ENCODE data around the gene FAM24A.

Gene FAM24A

DNA sequence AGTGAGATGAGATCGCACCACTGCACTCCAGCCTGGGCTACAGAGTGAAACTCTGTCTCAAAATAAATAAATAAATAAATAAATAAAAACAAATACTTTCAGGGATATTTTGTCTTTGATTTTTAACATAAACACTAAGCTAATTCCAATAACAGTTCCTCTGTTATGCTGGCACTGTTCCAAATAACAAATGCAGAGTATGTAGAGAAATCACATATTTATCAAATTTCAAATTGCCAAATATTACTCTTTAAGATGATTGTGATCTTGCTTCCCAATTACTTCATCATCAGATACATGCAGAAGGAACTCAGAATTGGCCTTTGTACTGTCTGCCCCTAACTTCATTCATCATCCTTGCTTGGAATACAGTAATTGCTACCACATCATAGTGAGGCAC, 19.7 kb downstream of the FAM24A start:
- no peak for DNase-seq (ENCODE audit: low read depth, low spot score)

DNA sequence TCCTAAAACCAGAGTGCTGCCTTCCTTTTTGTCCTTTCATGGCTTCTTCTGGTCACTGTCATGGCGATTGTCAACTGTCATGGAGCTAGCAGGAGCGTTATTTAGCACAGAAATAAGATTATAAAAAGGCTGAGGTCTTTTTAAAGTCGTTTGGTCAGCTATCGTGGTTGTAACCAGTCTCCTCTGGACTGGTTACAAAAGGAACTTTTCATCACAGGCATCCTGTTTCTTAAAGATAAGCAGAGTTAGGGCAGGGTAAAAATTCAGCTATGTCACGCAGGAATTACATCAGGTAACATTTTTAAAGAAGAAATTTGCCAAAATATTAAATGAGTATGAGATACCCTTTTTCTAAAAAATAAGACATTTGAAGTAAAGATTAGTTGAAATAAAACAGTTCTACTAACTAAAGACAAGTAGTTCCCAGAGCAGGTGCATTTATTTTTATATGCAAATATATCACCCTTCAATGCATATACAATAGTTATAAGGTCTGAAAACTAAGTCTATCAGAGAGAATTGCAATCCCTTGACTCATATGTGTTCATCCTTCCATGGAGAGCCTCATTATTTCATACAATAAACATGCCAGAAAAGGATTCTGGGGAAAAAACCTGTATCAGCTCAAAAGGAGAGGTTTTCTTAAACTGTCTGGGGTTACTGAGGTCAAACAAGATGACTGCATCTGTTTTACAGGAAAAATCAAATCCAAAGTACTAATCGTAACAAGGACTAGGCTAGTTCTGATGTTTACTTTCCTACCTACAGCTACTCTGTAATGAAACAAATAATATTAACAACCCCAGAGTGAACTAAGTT, 20.9 kb downstream of the FAM24A start:
- DNase-seq (ENCODE audit: low read depth, low spot score): no peak

DNA sequence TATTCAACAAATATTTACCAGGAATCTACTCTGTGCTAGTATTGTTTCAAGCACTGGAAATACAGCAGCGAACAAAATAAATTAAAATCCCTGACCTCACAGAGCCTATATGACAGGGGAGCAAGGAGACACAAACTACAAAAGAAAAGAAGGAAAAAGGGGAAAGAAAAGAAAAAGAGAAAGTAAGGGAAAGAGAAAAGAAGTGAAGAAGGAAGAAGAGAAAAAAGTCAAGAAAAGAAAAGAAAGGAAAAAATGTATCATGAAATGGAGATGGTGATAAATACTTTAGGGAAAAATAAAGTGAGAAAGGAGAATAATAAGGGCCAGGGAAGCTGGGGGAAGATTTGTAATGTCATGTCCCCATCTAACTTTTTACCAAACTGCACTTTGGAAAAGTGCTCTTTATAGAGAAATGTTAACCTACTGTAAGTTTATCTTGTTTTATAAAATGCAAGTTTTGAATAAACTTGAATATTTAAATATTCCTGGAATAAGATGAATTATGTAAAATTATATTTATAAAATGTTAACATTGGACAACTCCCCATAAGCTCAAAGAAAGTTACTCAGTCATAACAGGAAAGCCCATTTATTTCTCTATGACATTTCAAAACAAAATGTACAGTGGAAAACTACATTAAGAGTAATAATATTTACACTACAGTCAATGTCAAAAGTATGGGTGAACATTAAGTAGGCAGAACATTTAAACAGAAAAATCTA, 28.9 kb downstream of the FAM24A start:
- no peak for DNase-seq (ENCODE audit: low read depth, low spot score)

DNA sequence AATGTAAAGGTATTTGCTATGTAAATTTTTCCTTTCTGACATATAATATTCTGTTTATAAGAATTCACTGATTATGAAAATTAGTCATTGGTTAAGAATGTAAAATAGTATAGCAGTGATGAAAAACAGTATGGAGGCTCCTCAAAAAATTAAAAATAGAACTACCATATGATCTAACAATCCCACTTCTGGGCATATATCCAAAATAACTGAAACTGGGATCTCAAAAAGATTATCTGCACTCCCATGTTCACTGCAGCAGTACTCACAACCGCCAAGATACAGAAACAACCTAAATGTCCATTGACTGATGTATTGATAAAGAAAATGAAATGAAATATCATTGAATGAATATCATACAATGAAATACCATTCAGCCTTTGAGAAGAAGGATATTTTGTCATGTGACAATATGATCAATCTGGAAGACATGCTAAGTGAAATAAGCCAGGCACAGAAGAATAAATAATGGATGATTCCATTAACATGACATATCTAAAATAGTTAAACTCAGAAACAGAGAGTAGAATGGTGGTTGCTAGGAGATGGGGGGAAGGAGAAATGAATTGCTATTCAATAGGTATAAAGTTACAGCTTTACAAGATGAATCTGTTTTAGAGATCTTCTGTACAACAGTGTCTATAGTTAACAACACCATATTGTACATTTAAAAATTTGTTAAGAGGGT, 29.6 kb downstream of the FAM24A start:
- DNase-seq (ENCODE audit: low read depth, low spot score): no peak

DNA sequence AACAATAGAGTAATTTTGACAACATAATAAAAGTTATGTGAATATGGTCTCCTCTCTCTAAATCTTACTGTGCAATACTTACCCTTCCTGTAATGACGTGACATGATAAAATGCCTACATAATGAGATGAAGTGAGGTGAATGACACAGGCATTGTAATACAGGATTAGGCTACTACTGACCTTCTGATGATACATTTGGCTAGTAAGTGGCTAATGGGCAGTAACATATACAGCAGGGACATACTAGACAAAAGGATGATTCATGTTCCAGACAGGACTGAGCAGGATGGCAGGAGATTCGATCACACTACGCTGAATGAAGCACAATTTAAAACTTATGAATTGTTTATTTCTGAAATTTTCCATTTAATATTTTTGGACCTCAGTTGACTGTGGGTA, 38.9 kb downstream of the FAM24A start:
- no peak for DNase-seq (ENCODE audit: low read depth, low spot score)

DNA sequence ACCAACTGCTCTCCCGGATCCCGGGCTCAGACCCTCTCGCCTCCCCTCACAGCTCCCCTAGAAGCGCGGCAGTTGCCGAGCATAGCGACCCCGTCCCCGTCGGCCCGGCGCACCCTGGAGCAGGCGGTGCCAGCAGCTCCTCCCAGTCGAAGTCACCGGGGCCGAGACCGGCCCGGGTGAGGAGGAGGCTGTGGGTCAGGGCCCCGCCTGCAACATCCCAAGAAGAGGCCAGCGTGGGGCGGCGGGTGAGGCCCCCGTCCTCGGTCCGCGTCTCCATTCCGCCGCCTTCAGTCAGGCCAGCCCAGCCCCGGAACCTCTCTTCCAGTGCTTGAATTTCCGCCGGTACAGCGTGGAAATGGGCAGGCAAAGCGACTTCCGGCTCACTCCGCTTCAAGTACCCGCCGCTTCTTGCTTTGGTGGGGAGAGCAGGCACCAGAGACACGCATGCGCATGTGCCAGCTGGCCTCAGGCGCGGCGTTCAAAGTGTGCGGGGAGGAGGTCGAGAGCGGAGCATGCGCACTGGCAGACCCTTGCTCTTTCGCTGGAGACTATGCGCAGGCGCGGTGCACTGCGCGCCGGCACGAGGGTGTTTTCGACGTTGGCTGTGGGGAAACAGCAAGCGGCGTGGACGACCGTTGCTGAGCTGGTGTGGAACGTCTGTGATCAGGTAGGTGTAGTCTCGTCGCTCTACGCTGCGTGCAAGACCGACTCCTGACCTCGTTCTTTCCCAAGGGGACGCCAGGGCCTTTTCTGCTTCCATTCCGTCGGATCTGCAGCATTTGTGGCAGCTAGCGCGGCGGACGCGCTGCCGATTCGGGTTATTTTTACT, 43.7 kb downstream of the FAM24A start, which contains the start of gene C10orf88:
Gene C10orf88 (minus strand): TSS at position 326 of the 829 bp plus-strand sequence. CDS start 49 bp downstream, at position 277.
- DNase-seq (ENCODE audit: low read depth, low spot score): peak; percentile 99

DNA sequence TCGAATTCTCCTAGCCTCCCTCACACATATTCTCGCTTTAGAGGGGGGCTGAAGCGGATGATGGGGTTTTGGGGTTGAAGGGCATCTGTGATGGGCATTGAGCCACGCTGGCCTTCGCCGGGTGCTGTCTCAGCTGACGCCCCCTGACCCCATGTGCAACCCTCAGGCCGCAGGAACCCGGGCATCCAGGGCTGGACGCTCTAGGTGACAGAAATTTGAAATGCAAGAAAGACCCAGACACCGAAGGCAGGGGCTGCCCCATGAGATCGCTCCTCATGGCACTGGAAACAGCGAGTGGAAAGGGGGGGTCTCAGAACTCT, 44.3 kb downstream of the FAM24A start:
- no peak for DNase-seq (ENCODE audit: low read depth, low spot score)

DNA sequence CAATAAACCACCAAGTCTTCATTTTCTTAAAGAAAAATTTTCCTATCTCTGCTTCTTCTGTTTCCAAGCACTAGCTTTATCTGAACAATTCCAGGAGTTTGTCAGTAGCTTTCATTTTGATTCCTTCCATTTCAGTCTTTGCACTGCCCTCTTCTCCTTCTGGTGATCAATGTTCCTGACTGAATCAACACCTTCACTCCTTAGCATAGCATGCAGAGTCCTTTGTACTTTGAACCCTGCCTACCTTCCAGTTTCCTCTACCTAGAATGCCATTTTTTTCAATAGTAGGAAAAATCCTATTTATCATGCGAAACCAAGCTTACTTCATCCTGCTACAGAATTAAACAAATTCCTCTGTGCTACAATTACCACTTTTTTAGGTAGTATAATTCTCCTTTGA, 45.5 kb downstream of the FAM24A start:
- no peak for DNase-seq (ENCODE audit: low read depth, low spot score)

DNA sequence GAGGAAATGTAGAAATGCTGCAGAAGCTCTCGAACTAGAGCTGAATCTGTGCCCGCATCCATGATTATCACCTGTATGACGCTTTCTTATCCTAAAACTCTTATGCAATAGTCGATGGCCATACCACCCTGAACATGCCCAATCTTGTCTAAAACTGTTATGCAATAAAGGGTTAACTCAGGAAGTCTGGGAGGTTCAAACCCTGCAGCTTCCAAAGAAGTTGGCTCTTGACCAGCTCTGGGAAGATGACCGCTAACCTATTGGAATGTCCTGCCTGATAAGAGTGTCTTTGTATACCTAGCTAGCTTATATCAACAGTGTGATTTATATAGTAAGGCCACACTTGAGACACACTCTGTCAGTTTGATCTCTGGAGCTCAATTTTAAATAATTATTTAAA, 47.1 kb downstream of the FAM24A start:
- no peak for DNase-seq (ENCODE audit: low read depth, low spot score)

DNA sequence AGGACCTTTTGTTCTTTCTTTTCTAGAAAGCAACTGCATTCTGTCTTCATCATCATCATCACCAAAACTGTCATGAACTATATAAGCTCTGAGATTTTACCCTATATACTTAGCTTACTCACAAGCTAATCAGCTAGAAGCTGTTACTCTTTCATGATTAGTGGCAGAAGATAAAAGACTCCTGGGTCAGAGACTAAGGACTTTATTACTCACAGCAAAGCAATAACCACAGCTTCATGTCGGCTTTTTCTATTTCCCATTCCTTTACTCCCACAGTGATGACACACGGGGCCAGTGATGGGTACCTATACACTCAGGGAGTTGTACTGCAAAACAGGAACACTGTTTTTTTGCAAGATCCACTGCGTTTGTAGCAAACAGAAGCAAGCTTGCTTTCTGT, 52.0 kb downstream of the FAM24A start:
- DNase-seq (ENCODE audit: low read depth, low spot score): no peak

Data from ELF-1 (cell line).